ENCODE measurements around the gene CBY1. TPM values are rescaled to one million over a fixed set of nuclear protein-coding genes. Genes with fewer than 3 reads are reported as not detected.

Gene CBY1
- polyA plus RNA-seq, 1 donor = 32.4 TPM

- DNase-seq (ENCODE audit: low read depth) = no peak
Measured at GRCh38 chr22:38649841-38650522, 6.5 kb upstream of the CBY1 start.

GRCh38 chr22:38652859-38653258 is 3.6 kb upstream of the CBY1 start:
- DNase-seq (ENCODE audit: low read depth) = no peak

GRCh38 chr22:38653741-38654140 is 2.7 kb upstream of the CBY1 start:
- DNase-seq (ENCODE audit: low read depth) = no peak

GRCh38 chr22:38655519-38656255 is 751 bp upstream of the CBY1 start:
- no peak for DNase-seq (ENCODE audit: low read depth)

GRCh38 chr22:38657045-38657909 is 839 bp downstream of the CBY1 start:
- DNase-seq (ENCODE audit: low read depth) = no peak

- no peak for DNase-seq (ENCODE audit: low read depth)
Measured at GRCh38 chr22:38674888-38675287, 18.4 kb downstream of the CBY1 start.

- no peak for DNase-seq (ENCODE audit: low read depth)
Measured at GRCh38 chr22:38675833-38676232, 19.4 kb downstream of the CBY1 start.

GRCh38 chr22:38681582-38682335 is 25.3 kb downstream of the CBY1 start, which contains the start of gene TOMM22:
Gene TOMM22, plus strand, starts transcription at chr22:38681957. Its CDS starts 22 bp downstream, at chr22:38681979.
- no peak for DNase-seq (ENCODE audit: low read depth)

- no peak for DNase-seq (ENCODE audit: low read depth)
Measured at GRCh38 chr22:38684895-38685294, 28.5 kb downstream of the CBY1 start.

- no peak for DNase-seq (ENCODE audit: low read depth)
Measured at GRCh38 chr22:38685761-38686160, 29.3 kb downstream of the CBY1 start.

GRCh38 chr22:38689651-38690050 is 33.2 kb downstream of the CBY1 start:
- DNase-seq (ENCODE audit: low read depth) = no peak

GRCh38 chr22:38694049-38694448 is 37.6 kb downstream of the CBY1 start:
- no peak for DNase-seq (ENCODE audit: low read depth)

- no peak for DNase-seq (ENCODE audit: low read depth)
Measured at GRCh38 chr22:38694940-38695339, 38.5 kb downstream of the CBY1 start.

GRCh38 chr22:38696606-38697424 is 40.4 kb downstream of the CBY1 start:
- no peak for DNase-seq (ENCODE audit: low read depth)

GRCh38 chr22:38697425-38698089 is 41.1 kb downstream of the CBY1 start:
- no peak for DNase-seq (ENCODE audit: low read depth)

- DNase-seq (ENCODE audit: low read depth) = no peak
Measured at GRCh38 chr22:38698407-38699094, 42.1 kb downstream of the CBY1 start.

- no peak for DNase-seq (ENCODE audit: low read depth)
Measured at GRCh38 chr22:38699143-38699542, 42.7 kb downstream of the CBY1 start.

GRCh38 chr22:38699784-38700183 is 43.3 kb downstream of the CBY1 start:
- no peak for DNase-seq (ENCODE audit: low read depth)

- DNase-seq (ENCODE audit: low read depth) = no peak
Measured at GRCh38 chr22:38700270-38700788, 43.9 kb downstream of the CBY1 start.

All from forelimb muscle (tissue), 1 donor.